HG03064 (cell line): Measurements from ENCODE around the gene MLIP.
"Not testable (repeated sequence)": the region's sequence is repeated elsewhere in the genome, so short reads cannot be mapped to it uniquely, and the experiment has no call there.

ENCODE experiments used
- ATAC-seq: cut with Tn5 transposase; IDR thresholded peaks from one replicate; pipeline ENCODE4 v1.9.1; 2021; ENCODE audit warnings: low read depth; ENCODE audit not compliant: unreplicated experiment

Gene MLIP, protein sequence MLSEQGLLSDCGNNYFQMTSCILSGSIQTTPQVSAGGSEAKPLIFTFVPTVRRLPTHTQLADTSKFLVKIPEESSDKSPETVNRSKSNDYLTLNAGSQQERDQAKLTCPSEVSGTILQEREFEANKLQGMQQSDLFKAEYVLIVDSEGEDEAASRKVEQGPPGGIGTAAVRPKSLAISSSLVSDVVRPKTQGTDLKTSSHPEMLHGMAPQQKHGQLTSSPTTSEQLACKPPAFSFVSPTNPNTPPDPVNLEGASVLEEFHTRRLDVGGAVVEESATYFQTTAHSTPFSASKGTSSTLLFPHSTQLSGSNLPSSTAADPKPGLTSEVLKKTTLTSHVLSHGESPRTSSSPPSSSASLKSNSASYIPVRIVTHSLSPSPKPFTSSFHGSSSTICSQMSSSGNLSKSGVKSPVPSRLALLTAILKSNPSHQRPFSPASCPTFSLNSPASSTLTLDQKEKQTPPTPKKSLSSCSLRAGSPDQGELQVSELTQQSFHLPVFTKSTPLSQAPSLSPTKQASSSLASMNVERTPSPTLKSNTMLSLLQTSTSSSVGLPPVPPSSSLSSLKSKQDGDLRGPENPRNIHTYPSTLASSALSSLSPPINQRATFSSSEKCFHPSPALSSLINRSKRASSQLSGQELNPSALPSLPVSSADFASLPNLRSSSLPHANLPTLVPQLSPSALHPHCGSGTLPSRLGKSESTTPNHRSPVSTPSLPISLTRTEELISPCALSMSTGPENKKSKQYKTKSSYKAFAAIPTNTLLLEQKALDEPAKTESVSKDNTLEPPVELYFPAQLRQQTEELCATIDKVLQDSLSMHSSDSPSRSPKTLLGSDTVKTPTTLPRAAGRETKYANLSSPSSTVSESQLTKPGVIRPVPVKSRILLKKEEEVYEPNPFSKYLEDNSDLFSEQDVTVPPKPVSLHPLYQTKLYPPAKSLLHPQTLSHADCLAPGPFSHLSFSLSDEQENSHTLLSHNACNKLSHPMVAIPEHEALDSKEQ

DNA sequence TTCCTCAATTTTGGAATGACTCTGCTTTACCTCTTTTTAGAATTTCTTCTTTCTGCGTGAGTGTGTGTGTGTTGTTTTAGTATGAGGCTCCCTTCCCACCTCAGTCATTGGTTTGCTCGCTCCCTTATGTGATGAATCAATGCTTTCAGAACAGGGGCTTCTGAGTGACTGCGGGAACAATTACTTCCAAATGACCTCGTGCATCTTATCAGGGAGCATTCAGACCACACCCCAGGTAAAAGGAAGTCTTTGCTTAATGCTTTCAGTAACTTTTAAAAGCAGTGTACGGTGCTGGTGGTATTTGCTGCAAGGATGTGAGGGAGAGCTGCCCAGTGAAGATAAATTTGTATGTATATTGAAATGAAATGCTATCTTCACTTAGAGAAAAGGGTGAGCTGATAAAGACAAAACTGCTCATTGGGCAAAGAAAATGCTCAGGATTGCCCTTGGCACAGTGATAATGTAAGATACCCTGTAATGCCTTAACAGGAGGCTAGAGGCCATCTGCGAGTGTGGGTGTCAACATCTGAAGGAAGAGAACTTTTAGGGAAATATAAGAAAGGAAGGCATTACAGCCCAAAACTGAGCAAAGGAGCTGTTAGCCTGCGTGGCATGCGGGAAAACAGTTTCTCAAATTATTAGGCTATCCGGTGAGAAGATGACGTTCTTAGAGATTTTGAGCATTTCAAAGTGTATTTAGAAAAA lies at the start of gene MLIP:
Gene MLIP, plus strand, starts transcription at position 103 of the 705 bp plus-strand sequence. Its CDS starts 37 bp downstream, at position 140.
- no peak for ATAC-seq

DNA sequence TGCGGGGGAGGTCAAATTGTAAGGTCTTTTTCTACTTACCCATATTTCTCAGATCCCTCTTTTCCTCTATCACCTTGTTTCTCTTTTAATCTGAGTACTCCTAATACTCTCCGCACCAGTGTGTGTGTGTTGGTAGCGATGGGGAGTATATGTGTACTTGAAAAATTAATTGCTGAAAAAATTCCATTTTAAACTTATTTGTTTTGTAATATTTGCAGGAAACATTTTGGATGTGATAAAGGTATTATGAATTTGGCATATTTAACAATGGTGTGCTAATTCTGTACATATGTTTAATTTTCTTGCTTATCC lies 48.1 kb upstream of the MLIP start:
- ATAC-seq, result no peak

DNA sequence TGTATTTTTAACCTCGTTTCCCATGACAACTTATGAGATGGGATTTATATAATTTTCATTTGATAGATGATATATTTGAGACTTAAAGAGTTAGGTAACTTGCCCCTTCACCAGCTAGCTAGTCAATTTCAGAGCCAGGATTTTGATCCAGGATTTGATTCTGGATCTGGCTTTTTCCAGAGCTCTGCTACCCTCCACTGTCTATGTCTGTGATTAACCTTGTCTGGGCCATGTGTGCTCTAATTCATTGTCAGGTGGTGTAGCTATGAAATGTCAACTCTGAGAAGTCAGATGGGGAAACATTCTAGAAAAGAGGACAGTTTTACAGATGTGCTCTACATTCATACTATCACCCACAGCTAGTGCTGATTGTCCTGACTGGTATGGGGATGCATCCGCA lies 42.5 kb upstream of the MLIP start:
- no peak for ATAC-seq

DNA sequence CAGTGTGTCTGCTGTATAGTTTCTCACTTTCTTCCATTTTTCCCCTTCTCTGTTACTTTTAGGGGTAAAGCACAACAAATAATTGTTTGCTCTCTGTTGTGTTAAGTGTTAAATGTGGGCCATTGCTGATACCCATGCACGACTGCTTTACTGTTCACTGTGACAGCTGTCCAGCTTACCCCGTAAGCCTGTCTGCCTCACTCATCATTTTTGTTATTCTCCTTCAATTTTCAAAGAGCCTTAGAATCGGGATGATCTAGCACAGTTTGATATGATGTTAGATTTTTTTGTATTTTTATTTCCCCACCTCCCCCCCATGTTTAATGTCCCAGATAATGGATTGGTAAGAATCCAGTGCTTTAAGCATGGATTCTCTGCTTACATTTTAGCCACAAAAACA lies 41.2 kb upstream of the MLIP start:
- ATAC-seq, result no peak

DNA sequence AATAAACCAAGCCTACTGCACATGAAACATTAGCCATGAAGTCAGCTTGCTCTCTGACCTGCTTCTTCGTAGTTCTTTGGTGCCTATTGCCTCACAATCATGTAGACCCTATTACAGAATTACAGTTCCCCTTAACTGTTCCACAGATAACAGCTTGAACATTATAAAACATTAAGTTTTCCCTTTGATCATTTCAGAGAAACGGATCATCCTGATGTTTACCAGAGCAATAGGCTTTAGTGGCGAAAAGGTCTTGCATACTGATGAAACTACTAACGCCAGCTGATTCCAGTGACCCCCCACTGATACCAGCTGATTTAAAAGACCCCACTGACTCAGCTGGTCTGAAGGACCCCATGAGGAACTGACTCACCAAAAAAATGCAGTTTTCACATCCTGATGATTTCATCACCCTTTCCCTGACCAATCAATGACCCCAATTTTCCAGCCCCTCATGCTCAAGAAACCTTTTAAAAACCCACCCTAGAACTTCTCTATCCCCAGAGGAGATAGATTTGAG lies 39.4 kb upstream of the MLIP start:
- ATAC-seq, result no peak

DNA sequence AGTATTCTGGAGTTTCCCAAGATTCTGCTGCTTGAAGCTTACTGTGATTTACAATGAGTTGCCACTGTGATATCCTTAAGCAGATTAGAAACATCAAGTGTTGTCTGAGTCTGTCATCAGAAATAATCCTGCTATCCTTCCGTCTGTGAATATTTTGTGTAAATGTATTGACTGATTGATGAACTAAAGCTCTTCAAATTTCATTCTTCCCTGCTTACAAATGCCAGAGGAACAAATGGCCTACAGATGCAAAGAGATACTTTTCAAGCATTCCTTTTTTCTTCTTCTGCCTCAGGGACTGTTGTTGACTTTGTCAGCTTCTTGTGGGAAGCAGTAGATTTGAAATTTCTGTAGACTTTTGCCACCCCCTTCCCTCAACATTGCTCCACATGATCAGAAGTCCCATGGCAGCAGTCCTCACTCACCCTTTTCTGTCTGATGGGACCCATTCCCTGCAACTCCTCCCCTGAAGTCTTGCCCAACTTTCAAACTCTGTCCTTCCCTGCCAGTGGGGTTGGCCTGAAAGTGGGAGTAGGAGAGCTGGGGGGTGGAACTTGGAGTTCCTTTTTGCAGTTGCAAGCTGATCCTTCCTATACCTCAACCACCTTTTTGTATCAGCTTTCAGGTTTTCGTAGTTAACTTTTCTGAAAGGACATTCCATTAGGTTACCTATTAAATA lies 38.5 kb upstream of the MLIP start:
- ATAC-seq, result no peak

DNA sequence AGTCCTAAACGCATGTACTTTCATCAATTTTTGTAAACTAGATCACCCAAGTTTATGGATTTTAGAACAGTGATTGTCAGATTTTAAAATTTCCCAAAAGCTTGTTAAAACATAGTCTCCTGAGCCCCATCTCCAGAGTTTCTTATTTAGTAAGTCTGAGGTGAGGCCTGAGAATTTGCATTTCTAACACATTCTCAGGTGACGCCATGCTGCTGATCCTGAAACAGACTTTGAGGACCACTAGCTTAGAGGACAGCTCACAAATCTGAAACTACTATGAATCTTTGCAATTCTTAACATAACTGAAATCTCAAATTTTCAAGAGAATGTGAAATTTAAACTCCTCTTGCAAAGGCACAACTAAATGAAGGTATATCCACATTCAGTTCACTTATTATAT lies 37.8 kb upstream of the MLIP start:
- ATAC-seq, result no peak

DNA sequence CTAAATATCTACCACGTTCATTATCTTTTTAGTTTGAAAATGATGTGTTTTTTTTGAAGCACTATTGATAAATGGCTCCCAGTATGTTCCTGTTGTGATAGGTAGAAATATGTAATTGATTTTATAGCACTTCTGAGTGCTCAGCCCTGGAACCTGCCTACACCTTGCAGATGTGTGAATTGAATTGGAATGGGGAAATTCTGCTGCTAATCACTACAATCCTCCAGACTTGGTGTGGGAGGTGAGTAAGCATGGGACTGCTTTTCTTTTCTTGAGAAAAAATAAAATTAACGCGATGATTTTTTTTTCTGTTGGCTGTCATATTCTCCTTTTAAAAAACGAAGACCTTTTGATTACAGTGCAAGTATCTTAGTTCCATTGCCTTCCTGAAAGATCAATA lies 37.1 kb upstream of the MLIP start:
- no peak for ATAC-seq

DNA sequence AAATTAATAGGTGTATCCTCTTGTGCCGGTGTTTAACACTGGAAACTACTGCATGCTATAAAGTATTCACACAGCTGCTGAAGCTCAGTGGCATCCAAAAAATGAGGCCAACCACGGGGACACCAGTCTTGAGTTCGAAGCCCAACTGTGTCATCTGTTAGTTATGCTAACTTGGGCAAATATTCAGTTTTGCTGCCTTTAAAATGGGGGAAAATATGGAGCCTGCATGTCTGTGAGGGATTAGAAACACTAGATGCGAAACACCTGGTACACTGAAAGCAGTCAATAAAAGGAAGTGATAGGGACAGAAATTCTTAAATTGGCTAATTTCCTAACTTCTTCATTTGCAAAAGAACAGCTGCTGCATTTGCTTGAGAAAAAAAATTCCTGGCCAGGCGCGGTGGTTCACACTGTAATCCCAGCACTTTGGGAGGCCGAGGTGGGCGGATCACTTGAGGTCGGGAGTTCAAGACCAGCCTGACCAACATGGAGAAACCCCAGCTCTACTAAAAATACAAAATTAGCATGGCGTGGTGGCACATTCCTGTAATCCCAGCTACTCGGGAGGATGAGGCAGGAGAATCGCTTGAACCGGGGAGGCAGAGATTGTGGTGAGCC lies 36.6 kb upstream of the MLIP start:
- ATAC-seq, result no peak

DNA sequence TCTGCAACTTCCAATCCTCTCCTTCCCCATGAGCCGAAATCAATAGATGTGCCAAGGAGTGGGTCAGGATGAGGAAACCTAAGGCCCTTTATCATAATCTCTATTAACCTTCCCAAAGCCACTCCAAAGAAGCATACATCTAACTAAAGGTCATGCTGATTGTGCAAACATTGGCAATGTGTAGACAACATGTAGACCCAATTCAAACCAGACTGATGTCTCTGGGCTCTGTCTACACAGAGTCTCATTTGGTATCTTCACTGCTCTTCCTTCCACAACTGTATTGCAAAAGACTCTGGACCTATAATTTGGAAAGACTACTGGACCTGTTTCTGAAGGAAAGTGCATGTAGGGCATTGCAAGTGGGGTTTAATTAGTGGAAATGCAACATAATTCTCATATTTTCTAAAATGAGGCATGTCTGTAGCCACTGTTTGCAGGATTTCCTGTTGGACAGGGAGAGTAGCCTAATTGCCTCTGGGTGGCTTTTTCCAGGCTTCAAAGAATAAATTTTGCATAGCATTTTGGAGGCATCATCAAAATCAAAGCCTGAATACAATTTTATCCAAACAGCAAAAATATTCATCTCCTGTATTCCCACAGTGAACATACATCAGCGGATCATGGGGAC lies 35.0 kb upstream of the MLIP start:
- no peak for ATAC-seq

DNA sequence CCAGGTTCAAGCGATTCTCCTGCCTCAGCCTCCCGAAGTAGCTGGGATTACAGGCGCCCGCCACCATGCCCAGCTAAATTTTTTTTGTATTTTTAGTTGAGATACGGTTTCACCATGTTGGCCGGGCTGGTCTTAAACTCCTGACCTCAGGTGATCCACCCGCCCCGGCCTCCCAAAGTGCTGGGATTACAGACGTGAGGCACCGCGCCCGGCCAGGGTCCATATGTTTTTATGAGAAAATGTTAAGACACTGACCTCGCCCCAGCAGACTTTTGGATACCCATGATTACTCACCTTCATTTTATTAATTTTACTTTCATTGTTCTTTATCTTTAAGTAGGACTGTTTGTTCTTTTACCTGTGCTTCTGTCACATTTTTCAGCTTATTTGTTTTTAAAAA lies 29.7 kb upstream of the MLIP start:
- not testable (repeated sequence) for ATAC-seq

DNA sequence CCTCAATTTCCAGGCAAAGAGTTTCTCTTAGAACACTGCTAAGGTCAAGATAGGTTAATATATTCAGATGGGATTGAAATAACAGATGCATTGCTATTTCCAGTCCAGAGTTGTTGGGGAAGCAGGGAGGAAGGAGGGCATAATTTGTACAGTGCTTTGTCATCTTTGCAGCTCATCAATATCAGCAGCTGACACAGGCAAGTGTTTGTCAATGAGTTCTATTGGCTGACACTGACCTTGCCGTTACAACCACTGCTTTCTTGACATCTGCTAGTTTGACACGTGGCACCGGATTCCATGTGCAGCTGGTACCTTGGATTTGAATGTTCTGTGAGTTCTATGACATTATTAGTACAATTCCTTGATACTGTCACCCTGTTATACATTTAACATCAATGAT lies 28.0 kb upstream of the MLIP start:
- ATAC-seq, result no peak

DNA sequence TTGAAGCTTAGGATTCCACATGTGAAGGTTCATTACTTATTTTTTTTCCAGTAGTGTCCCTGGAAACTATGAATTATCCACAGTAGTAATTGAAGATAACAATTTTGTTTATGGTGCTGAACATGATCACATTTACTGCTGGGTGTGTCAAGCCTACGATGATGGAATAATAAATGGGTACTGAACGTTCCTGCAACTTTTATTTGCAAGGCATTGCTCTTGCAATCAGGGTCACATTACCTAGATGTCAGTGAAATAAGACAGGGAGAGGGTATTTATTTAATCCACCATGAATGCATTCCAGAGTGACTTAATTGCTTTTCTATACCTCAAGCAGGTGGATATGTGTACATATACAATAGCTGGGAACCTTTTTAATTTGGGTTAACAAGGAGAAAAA lies 27.0 kb upstream of the MLIP start:
- no peak for ATAC-seq

DNA sequence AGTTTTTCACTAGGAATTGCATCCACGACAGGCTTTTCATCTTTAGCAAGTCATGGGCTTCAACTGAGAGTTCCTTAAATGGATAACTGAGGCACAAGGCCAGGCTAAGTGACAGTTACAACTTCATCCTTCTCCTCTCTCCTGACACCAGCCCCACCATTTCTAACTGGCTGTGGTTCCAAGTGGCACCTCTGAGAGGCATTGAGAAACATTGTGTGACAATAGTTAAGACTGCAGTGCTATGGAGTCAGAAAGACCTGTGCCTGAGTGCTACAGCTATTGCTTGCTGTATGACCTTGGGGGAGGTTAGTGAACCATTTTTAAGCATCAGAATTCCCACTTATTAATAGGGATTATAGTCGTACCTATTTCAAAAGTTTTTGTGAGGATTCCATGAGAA lies 26.2 kb upstream of the MLIP start:
- ATAC-seq, result no peak

DNA sequence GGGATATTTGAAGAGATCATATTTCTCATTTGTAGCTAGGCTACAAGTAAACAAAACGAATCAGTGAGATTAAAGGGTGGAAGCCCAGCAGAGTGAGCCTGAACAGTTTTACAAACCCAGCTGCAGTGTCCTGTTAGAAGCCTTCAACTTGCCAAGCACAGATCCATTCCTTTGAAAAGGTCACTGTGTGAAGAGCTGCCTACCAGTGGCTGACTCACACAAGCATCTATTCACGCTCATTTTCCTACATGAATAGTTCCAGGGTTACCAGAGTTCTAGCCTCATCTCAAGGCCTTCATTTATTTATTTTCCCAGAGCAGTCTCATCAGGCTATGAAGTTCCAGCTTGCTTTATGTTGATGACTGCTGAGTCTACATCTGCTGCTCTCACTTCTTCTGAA lies 25.7 kb upstream of the MLIP start:
- no peak for ATAC-seq

DNA sequence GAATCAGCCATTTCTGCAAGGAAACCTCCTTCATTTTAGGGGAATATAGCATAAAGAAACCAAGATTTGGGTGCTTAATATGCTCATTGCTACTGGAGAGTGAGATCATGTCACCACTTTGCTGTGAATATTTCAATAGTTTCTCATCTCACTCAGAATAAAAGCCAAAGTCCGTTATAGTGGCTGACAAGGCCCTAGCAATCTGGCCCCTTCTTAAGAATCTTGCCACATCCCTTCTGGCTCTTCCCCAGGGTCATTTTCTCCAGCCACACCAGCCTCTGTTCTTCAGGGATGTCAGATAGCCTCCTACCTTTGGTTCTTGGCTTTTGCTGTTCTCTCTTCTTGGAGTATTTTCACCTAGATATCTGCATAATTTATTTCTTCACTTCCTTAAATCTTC lies 24.8 kb upstream of the MLIP start:
- no peak for ATAC-seq

DNA sequence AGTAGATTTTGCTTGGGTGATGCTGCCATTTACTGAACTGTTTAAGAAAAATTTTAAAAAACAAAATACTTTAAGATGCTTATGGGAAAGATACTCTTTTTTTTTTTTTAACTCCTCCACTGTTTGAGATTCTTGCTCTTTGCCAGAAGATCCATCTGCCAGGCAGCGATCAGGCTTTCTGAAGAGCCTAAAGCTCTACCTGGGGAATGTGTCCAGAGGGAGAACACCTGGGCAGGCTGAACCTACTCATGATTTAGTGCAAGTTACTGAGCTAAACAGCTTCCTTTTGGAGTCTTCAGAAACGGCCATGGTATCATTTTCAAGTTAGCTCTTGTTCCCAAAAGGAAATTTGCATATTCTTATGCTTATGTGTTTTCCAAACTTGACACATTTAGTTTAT lies 23.5 kb upstream of the MLIP start:
- ATAC-seq, result no peak

DNA sequence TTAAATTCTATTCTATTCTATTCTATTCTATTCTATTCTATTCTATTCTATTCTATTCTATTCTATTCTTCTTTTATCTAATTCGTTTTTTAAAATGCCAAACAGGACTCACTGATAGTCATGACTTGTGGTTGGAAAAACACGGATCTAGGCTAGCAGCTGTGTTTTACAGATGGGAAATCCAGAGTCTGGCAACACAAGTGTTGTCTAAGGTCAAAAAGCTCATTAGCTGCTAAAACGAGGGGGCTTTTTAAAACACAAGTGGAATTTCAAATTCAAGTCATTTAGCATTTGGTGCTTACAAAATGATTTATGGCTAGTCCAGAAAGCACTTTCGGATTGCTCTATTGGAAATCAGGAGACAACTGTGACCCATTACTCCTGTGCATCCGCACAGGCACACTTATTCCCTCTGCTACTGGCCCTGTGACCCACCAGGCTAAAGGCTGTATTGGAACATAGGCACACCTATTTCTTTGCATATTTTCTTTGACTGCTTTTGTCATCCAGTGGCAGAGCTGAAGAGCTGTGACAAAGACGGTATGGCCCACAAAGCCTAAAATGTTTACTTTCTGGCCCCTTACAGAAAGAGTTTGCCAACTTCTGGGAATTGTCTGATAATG lies 17.8 kb upstream of the MLIP start:
- no peak for ATAC-seq

DNA sequence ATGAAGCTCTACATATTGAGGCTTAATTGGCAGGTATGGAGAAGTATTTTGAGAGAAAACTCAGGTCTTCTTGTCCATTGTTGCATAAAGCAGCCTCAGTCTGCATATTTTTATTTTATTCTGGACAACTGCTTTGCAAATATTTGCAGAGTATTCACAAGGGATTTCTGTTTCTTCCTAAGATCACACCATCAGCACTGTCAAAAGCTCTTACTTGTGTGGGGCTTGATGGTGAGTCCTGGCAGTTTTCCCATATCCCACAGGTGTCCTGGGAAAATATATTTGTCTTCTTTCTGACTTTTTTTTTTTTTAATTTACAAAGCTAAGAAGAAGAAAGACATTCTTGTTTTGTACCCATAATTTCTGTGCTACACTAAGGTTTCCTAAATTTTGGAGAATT lies 16.9 kb upstream of the MLIP start:
- no peak for ATAC-seq
